GM21447 (cell line): Measurements from ENCODE around the gene DYNC1I1.

Source experiments
- ATAC-seq: cut with Tn5 transposase; IDR thresholded peaks from one replicate; pipeline ENCODE4 v1.9.1; 2021; ENCODE audit not compliant: unreplicated experiment

The DYNC1I1 gene

DNA sequence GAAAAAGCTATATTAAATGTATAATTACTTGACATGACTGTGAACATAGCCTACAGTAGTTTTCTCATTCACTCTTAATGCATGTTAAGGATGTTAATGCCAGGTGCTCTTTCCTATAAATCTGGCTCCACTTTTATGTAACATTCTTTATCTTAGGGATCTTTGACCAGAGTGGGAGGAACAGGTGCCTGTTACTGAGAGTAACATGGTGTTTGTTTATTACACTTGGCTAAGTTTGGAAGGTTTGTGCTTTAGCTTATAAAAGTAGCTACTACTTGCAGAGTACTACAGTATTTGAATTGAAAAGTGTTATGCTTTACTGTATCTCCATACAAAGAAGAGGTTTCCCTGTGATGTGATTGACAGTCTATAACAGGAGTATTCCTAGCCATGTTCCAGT lies 183.4 kb downstream of the DYNC1I1 start:
- no peak for ATAC-seq

DNA sequence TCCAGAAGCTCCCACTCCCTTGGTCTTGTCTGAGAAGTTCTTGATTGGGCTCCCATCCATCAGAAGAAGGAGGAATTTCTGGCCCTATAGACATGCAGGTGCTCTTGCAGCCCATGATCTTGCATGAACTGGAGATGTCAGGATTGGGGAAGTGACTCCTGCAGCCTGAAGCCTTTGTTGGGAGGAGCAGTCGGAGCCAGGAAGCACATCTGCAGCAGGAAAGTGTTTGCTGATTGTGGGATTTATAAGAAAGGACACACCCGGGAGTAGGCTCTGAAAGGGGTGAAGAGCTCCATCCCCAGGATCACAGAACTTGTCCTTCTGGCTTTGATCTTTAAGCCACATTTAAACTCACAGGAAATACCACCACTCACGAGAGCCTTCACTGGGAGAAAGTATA lies 185.2 kb downstream of the DYNC1I1 start:
- ATAC-seq = no peak

- no peak for ATAC-seq
Measured at GRCh38 chr7:95960706-95961244, 188.4 kb downstream of the DYNC1I1 start.

DNA sequence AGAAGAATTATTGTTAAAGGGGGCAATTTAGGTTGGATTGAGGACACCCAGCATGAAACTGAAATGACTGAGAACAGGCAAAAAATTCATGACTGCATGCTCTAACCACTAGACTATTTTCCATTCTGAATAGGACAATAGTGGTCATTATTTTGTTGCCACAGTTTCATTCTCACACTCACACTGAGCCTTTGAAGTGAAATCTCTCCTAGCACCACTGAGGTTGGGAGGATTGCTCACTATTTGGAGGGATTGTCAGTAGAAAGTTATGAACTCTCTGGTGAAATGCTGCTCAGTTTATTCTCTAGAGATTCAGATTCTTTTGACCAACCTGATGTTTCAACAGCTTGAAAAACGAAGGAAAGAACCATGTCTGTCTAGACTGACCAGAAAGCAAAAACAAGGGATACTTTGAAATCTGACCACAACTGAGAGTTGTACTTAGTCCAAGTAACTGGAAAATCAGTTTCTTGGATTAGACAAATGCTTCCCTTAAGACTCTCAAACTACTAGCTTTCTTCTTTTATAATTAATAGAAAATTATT lies 191.2 kb downstream of the DYNC1I1 start:
- no peak for ATAC-seq

DNA sequence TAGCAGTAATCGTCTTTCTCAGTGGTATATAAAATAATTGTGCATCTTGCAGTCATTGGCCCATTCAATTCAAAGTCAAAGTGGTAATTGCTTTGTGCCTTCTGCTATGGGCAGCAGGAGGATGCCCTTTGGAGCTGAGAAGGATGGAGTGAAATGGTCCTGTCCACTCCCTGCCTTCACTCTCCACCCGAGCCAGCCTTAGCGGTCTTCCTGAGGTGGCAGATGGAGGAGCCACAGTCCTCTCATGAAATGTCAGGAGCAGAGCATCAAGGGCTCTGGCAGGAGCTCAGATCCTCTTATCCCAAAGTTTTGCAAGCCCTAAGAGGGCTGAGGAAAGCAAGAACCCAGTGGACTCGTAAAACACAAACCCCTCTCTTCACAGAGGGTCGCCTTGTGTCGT lies 199.4 kb downstream of the DYNC1I1 start:
- no peak for ATAC-seq

DNA sequence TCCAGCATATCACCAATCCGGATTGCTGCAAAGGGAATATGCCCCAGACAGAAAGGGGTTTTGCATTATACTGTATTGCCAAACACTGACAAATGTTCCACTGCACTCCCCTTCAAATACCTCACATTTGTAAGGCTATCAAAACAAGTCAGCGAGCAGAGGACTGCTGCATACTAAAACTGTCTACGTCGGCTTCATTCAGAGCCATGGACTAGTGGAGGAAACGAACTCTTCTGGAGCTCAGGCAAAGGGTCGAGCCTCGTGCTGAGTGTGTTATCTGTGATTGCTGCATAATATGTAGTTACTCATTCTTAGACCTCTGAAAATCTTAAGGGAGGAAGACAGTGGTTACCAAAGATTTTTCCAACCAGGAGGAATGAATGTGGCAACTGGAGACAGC lies 200.2 kb downstream of the DYNC1I1 start:
- ATAC-seq = no peak

- no peak for ATAC-seq
Measured at GRCh38 chr7:95974108-95974507, 201.8 kb downstream of the DYNC1I1 start.

GRCh38 chr7:95976369-95977060 lies 204.2 kb downstream of the DYNC1I1 start:
- ATAC-seq = no peak

- ATAC-seq = no peak
Measured at GRCh38 chr7:95977994-95978393, 205.6 kb downstream of the DYNC1I1 start.

GRCh38 chr7:95980167-95980566 lies 207.8 kb downstream of the DYNC1I1 start:
- no peak for ATAC-seq

GRCh38 chr7:95980706-95981105 lies 208.4 kb downstream of the DYNC1I1 start:
- no peak for ATAC-seq

- ATAC-seq = no peak
Measured at GRCh38 chr7:95986178-95986764, 213.9 kb downstream of the DYNC1I1 start.

DNA sequence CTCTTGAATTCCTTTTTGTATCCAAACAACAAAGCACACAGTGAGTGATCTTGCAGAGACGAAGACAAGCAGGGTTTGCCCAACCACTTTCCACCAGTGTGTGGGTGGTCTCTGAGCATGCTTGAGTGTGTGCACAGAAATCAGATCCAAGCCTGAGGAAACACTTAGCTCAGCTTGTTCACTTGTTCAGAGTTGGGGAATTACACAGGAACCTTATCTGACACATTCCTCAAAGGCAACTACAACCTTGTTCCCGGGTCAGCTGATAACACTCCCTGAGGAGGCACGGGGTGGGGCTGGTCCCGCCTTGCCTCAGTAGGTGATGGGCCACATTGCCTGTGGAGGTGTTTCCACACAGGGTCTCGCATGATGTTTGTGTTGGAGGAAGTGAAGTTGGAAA lies 216.9 kb downstream of the DYNC1I1 start:
- no peak for ATAC-seq

DNA sequence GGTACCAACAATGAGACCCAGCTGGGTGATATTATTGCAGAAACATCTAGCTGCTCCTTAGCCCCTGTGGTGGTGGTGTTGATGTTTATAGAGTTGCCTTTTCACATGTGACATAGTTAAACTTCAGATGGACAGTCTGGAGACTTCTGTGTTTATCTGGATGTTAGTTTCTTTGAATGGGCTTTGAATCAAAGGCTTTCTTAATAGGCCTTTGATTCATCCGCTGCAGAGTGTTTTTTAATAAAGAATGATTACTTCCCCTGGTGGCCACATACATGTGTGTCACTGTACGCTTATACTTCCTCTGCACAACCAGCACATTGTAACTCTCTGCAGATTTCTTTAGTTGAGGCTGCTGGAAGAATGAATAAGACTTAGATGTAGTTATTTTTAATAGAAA lies 221.0 kb downstream of the DYNC1I1 start:
- no peak for ATAC-seq

- no peak for ATAC-seq
Measured at GRCh38 chr7:95996174-95996573, 223.8 kb downstream of the DYNC1I1 start.

GRCh38 chr7:95996886-95997285 lies 224.5 kb downstream of the DYNC1I1 start:
- ATAC-seq = no peak

DNA sequence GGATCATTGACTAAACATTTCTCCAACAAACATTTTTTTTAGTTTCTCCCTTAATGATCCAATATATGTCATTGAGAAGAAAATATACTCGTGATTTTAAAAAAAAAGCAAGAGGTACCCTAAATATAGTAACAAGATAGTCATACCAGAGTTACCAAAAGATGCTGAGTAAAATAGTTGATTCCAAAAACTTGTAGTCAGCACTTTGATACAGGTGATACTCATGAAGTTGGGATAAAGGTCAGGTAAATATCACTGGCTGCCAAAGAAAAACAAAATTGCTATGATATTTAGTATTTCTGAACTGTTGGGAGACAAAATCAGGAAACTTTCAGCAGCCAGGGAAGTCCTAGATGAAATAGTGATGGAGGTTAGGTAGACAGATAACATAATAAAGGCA lies 225.3 kb downstream of the DYNC1I1 start:
- ATAC-seq = no peak

DNA sequence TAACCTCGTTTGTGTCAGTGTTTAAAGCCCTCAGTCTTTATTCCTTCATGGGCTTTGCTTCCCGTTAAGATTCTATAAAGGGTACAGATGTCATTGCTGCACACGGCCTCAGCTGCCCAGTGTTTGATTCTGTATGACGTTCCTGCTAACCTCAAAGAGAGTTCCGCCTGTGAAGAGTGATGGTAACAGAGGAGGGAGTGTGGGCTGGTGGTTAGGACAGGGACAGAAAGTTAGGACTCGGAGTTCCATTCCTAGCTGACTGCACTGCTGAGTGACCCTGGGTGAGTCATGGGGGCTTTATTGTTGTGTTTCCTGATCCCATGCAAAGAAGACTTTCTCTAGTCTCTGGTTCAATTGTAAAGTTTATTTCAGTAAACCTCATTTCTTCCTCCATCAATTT lies 227.1 kb downstream of the DYNC1I1 start:
- ATAC-seq = no peak

DNA sequence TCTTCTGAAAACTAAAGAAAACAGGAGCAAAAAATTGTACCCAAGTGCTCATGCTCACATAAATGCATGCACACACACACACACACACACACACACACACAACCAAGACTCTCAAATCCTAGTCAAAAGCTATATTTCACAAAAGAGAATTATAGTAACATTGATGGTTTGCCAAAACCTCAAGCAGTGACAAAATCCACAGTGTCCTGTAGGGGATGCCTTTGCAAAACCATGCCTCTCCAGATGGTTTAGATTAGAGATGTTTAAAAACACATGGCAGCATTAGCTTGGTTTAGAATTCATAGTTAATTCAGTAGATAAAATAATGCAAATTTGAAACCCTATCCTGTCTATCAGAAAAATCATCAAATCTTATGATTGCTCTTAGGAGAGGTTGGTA lies 232.2 kb downstream of the DYNC1I1 start:
- ATAC-seq = no peak

DNA sequence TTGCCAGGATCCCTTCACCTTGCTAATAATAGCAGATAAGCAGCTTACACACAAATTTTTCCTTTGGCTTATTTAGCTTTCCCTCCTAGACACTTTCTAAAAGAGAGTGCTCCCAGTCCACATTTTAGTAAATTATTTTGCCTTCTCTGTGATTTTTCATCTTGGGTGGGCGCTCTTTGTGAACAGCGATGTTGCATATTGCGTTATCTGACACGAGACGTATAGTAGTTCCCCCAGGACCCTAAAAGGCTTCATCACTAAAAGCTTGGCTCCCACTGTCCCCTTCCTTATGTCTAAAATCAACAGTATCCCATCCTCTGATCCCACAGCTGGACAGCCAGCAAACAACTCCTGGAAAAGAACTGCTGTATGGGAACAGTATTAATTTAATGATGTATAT lies 232.9 kb downstream of the DYNC1I1 start:
- no peak for ATAC-seq

- ATAC-seq = no peak
Measured at GRCh38 chr7:96009148-96009547, 236.8 kb downstream of the DYNC1I1 start.

DNA sequence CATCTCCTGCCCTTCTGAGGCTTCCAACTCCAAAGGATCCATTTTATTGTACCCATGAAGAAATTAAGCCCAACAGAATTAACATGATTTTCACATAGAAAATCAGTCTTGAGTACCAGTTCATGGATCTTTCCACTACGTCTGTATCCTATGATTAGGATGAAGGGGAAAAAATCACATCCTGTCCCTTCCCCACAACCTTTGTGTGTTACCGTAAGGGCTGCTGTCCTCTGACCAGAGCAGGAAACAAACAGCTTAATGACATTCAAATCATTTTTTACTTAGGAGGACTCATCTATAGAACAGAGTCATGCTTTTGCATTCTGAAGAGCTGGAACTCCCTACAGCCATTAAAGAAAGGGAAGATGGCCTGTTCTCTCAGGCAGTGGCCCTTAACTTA lies 241.5 kb downstream of the DYNC1I1 start:
- no peak for ATAC-seq
